ENCODE results near the gene CDKN1C.

- TF ChIP-seq CTCF (IDR thresholded peaks at IDR 0.05) (no peak), MAX (IDR thresholded peaks at IDR 0.05; ENCODE audit: low read depth) (no peak)
These were observed 8.4 kb upstream of the CDKN1C start for GRCh38 chr11:2893935-2894334.

All from SK-N-SH (cell line).